Measurements from ENCODE around the gene C16orf96.

Gene C16orf96

DNA sequence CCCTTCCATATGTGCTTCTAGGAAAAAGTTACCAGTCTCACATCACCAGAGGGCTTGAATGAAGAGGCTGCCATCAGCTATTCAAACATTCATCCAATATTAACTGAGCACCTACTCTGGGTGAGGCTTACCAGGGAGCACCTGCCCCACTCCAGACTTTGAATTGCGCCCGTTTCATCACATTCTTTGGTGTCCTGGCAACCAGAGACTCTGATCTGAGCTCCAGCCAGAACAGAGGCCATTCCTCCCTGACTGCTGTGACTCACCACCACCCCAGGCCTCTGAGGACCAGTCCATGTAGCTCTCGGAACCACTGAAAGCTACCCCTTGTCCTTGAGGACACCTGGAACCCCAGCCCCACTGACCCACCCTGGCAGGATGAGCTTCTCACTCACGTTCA lies at the start of gene C16orf96:
Gene C16orf96, plus strand, starts transcription at position 229 of the 400 bp plus-strand sequence. Its CDS starts 150 bp downstream, at position 379.
- DNase-seq = no peak

GRCh38 chr16:4506450-4506849 lies 49.7 kb upstream of the C16orf96 start:
- DNase-seq = peak; percentile 57

DNA sequence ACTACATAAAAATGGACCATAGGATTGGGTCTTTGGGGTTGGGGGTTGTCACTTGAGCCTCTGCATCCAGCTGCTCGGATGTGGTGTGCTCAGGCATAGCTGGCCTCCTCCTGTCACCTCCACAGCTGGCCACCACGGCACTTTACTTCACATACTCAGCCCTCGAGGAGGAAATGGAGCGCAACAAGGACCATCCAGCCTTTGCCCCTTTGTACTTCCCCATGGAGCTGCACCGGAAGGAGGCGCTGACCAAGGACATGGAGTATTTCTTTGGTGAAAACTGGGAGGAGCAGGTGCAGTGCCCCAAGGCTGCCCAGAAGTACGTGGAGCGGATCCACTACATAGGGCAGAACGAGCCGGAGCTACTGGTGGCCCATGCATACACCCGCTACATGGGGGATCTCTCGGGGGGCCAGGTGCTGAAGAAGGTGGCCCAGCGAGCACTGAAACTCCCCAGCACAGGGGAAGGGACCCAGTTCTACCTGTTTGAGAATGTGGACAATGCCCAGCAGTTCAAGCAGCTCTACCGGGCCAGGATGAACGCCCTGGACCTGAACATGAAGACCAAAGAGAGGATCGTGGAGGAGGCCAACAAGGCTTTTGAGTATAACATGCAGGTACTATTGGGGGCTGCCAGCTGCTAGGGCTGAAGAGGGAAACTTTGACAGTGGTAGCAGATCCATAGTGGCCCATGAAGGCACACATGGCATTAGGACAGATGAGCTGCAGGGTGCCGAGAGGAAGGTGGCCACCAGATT lies 48.4 kb upstream of the C16orf96 start:
- no peak for DNase-seq

- no peak for DNase-seq
These were observed 47.3 kb upstream of the C16orf96 start for GRCh38 chr16:4508806-4509205.

DNA sequence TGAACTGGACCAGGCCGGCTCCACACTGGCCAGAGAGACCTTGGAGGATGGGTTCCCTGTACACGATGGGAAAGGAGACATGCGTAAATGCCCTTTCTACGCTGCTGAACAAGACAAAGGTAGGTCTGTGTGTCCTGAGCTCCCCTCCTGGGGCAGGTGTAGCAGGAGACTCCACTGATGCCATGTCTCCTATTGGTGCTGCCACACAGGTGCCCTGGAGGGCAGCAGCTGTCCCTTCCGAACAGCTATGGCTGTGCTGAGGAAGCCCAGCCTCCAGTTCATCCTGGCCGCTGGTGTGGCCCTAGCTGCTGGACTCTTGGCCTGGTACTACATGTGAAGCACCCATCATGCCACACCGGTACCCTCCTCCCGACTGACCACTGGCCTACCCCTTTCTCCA lies 46.7 kb upstream of the C16orf96 start:
- DNase-seq = no peak

DNA sequence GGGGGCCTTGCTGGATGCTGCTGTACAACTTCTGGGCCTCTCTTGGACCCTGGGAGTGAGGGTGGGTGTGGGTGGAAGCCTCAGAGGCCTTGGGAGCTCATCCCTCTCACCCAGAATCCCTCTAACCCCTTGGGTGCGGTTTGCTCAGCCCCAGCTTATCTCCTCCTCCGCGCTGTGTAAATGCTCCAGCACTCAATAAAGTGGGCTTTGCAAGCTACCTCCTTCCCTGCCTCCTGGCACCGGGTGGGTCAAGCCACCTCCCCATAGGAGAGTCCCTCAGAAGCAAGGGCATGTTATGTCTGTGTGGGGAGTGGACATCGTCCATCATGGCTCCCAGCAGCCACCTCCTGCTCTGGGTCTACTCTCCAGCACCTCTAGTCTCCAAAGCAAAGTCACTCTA lies 46.0 kb upstream of the C16orf96 start:
- no peak for DNase-seq

DNA sequence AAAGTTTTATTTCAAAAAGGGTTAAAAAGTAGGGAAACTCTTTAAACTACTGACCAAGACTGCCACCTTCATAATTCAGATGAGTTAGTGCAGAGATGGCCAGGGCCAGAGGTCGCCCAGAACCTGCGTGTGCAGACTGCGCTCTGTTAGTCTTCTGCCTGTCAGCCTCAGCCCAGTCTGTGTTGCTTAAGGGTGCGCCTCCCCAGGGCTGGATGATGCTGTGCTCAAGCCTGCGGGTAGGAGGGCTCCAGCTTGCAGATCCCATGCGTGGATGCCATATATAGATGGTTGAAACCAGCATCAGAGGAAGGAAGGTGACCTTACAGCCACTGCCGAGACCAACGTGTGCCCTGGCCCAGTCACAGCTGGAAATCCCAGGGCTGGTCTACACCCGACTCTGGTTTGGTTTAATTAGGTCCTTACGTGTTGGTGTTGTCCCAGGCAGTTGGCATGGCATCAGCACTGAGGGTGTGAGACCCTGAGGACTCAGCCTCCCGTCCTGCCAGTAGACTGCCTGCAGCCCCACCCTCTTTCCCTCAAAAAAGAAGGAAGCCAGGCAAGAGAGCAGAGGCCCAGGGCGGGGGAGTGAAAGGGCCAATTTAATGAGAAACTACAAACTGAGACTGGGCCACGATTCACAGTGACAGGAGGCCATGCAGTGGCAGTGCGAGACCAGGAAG lies 45.3 kb upstream of the C16orf96 start:
- no peak for DNase-seq

GRCh38 chr16:4511441-4512082 lies 44.6 kb upstream of the C16orf96 start:
- DNase-seq = no peak

GRCh38 chr16:4512473-4512872 lies 43.7 kb upstream of the C16orf96 start:
- DNase-seq = no peak

DNA sequence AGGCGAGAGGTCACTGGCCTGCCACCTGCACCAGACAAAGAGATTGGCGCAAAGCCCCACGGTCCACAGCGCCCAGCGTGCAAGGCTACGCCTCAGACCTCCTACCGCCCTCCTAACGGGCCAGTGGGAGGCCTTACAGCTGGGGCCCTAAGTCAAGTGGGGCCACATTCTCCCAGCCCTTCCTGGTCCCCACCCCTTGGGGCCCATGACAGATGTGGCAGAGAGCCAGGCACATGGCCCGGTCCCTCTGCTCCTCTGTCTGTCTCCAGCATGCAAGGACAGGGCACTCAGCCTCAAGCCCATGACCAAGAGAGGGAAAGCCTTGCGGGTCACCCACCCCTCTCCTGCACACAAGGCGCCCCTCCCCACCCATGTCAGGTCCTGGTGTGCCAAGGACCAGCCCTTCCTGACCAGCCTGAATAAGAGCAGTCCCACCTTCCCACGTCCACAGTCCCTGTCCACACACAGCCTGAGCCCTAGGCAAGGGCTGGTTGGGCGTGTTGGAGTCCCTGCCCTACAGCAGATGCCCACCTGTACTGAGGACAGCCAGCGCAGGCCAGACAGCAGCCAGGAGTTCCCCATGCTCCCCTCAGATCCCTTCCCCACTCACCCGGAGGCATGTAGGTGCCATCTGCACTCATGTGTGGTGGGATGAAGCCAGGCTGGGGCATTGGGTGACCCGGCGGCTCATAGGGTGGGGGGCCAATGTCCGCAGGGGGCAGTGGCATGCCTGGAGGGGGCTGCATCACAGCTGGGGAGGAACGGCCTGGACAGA lies 42.9 kb upstream of the C16orf96 start:
- DNase-seq = no peak

DNA sequence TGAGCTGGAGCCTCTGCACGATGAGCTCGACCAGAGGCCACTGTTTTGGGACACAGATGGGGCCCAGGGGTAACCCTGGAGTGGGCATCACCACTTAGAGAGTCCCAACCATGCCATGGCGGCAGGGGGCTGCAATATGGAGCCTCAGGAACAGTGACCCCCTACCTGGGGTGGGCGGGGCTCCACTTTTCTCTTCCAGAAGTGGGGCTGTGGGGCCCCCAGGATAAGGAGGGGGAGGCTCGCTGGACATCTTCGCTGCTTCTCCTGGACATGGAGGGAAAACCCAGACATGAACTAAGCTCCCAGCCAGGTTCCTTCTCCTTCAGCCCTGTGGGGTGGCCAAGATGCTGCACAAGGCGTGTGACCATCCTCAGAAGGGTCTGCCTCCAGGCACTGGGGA lies 42.3 kb upstream of the C16orf96 start:
- DNase-seq = no peak

DNA sequence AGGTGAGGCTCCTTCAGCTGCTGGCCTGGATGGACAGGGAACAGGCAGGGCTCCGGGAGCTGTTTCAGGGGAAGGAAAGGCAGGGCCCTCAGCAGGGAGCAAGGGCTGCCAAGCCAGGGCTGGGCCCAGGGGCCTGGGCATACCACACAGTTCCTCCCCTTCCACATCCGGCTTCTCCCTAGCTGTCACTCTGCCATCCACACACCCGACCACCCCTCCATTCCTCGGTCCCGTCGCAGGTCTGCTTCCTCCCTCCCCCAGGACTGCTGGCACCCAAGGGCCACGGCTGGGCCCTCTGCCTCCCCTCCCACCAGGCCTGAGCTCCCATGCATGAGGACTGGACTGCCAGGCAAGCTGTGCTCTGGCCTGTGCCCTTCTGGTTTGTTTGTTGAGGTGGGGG lies 41.5 kb upstream of the C16orf96 start:
- no peak for DNase-seq

DNA sequence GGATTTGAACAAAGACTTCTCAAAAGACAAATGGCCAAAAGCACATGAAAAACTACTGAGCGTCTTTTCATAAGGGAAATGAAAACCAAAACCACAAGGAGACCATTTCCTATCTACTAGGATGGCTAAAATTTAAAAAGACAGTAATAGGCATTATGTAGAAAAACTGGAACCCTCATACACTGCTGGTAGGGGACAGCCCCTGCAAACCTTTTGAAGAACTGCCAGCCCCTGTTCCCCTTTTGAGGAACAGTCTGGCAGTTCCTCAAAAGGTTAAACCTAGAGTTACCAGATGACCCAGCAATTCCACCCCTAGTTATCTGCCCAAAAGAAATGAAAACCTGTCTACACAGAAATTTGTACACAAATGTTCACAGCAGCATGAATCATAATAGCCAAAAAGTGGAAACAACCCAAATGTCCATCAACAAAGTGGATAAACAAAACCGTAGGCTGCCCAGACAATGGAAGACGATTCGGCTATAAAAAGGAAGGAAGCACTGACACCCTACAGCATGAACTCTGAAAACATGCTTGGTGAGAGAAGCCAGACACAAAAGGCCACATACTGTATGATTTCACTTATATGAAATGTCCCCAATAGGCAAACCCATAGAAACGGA lies 40.4 kb upstream of the C16orf96 start:
- DNase-seq = no peak

DNA sequence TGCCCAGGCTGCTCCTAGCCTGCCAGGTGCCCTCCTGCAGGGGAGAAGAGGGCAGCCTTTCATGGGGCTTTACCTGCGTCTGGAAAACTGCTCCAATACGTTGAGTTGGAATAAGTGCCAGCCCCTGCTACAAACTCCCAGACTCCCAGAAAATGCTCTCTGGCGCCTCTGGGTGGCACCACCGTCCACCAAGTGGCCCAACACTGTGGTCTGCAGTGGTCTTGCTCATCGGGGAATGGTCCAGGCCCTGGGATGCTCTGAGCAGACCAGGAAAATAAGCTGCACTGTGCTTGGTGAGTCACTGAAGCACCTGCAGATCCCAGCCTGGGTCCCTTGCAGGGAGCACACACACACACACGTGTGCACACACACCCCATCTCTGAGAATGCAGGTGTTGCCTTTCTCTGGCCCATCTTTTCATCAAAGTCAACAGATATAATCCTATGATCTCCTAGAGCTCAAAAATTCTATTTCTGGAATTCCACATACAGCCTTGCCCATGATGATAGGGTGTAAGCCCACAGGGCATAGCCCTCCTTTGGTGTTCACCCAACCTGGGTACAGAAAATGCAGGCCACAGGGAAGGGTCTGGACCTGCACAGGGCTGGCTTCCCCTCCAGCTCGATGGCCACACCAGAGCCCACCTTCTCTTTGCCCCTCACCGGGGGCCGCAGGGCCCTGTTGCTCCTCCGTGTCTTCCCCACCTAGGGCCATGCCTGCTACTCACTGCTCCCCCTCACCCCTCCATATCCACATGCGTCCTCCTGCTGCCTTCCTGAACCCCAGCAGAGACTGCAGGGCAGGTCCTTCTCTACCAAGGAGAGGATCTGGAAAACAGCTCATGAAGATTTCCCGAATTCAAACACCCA lies 38.1 kb upstream of the C16orf96 start:
- no peak for DNase-seq

DNA sequence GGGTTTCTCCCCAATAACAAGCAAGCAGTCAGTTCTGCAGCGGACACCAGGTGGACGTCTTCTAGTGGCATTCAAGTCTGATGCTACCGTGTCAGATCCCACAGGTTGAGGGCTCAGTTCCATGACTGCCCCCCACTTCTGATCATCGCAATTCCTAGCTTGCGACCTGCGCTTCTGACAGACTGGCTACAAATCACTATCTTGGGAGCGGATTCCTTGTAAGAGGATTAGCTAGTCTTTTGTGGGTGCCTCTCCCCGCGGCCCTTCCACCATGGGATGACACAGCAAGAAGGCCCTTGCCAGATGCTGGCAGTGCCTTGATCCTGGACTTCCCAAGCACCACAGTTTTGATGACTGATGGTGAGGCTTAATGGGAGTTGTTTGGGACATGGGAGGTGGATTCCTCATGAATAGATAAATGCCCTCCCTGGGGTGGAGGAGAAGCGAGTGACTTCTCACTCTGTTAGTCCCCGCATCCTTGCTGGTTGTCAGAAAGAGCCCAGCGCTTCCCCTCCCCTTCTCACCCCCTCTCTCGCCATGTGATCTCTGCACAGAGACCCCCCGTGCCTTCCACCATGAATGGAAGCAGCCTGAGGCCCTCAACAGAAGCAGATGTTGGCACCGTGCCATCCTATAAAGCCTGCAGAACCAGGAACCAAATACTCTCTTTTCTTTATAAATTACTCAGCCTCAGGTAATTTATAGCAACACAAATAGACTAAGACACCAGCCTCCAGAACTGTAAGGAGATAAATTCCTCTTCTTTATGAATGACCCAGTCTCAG lies 36.7 kb upstream of the C16orf96 start:
- DNase-seq = no peak

- DNase-seq = no peak
These were observed 35.2 kb upstream of the C16orf96 start for GRCh38 chr16:4520913-4521312.

- DNase-seq = no peak
These were observed 34.0 kb upstream of the C16orf96 start for GRCh38 chr16:4522051-4522581.

GRCh38 chr16:4523686-4524085 lies 32.5 kb upstream of the C16orf96 start:
- DNase-seq = no peak

GRCh38 chr16:4524571-4524970 lies 31.6 kb upstream of the C16orf96 start:
- DNase-seq = no peak

- no peak for DNase-seq
These were observed 31.1 kb upstream of the C16orf96 start for GRCh38 chr16:4525069-4525468.

All from activated naive CD4-positive, alpha-beta T cell treated with Interleukin-2 at 50 U/mL for 16 hours (primary cell).